Smooth muscle cell (in vitro differentiated cells): ENCODE measurements around the gene GCDH. TPM values are rescaled to one million over a fixed set of nuclear protein-coding genes. Genes with fewer than 3 reads are reported as not detected.

Experiments
- DNase-seq: peaks from one replicate; lab custom pipeline; 2025; ENCODE audit not compliant: unreplicated experiment; lab: John Stamatoyannopoulos, UW
- H2AFZ ChIP-seq: fragments of 200-600 bp; sonication (generic); 2 replicates; pipeline ENCODE4 v1.6.0; 2016; ENCODE audit warnings: antibody characterized with exemption, low read depth, mild to moderate bottlenecking
- H3F3A ChIP-seq: fragments of 200-600 bp; sonication (generic); 2 replicates; pipeline ENCODE4 v1.6.0; 2017; ENCODE audit warnings: antibody characterized with exemption, low read depth
- H3K27ac ChIP-seq: fragments of 200-600 bp; sonication (generic); 2 replicates; pipeline ENCODE4 v1.5.1; 2016; ENCODE audit warnings: low read depth, mild to moderate bottlenecking
- H3K27me3 ChIP-seq: fragments of 200-600 bp; sonication (generic); 2 replicates; pipeline ENCODE4 v1.6.1; 2016; ENCODE audit warnings: low read depth, mild to moderate bottlenecking
- H3K36me3 ChIP-seq: fragments of 200-600 bp; sonication (generic); 2 replicates; pipeline ENCODE4 v1.5.1; 2016; ENCODE audit warnings: low read depth
- H3K4me1 ChIP-seq: fragments of 200-600 bp; sonication (generic); 2 replicates; pipeline ENCODE4 v1.5.1; 2016; ENCODE audit warnings: low read depth
- H3K4me2 ChIP-seq: fragments of 200-600 bp; sonication (generic); 2 replicates; pipeline ENCODE4 v1.6.0; 2016; ENCODE audit warnings: mild to moderate bottlenecking
- H3K4me3 ChIP-seq: fragments of 200-600 bp; sonication (generic); 2 replicates; pipeline ENCODE4 v1.5.1; 2016; ENCODE audit warnings: mild to moderate bottlenecking
- H3K79me2 ChIP-seq: fragments of 200-600 bp; sonication (generic); 2 replicates; pipeline ENCODE4 v1.6.0; 2016; ENCODE audit warnings: low read depth, mild to moderate bottlenecking
- H3K9ac ChIP-seq: fragments of 200-600 bp; sonication (generic); 2 replicates; pipeline ENCODE4 v1.6.0; 2016; ENCODE audit warnings: low read depth
- H3K9me3 ChIP-seq: fragments of 200-600 bp; sonication (generic); replicated peaks from 2 replicates; pipeline ENCODE4 v1.5.1; 2016; ENCODE audit warnings: low read depth
- H4K20me1 ChIP-seq: fragments of 200-600 bp; sonication (generic); 2 replicates; pipeline ENCODE4 v1.6.0; 2016; ENCODE audit warnings: low read depth
- CTCF ChIP-seq: fragments of 200-600 bp; sonication (generic); IDR thresholded peaks from 2 replicates; pipeline ENCODE4 v1.5.1; 2017; ENCODE audit warnings: borderline replicate concordance, mild to moderate bottlenecking, antibody characterized with exemption; ENCODE audit not compliant: insufficient read depth, poor library complexity, severe bottlenecking
- WGBS: methylation state at CpG from one replicate; pipeline ENCODE4 v1.1.7; 2016; ENCODE audit warnings: low lambda C conversion rate; 5-methylcytosine and 5-hydroxymethylcytosine counted together
- polyA plus RNA-seq: library from polyadenylated mRNA; unstranded; fragments of >200 nt; fragmentation: Nextera tagmentation; extraction: Ambion mirVana; gene quantifications from 2 replicates; pipeline ENCODE4 v1.2.1, GENCODE V29; 2016
- total RNA-seq: library from RNA; depleted of rRNA; stranded (reverse); fragments of >200 nt; gene quantifications from 2 replicates; pipeline ENCODE4 v1.2.3, GENCODE V29; 2014

GCDH gene
- total and polyA plus RNA-seq, 2 experiments from 2014 or later: 9.7 to 15.3 TPM

DNA sequence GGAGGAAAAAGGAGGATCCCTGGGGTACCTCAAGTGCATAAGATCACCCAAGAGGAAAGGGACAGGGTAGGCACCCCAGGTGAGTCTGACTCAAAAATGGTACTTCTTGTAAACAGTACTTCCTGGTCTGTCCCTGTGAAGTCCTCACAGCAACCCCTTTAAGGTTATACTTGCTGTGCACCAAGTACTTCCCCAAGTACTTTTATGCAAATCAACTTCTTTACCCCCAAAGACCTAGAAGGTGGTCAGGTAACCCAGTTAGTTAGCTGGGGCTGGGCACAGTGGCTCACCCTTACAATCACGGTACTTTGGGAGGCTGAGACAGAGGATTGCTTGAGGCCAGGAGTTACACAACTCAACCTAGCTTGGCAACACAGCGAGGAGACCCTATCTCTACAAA lies 49.9 kb downstream of the GCDH start:
- H3K36me3 ChIP-seq: no peaks in the 10 kb centered on the region
- H3K9me3 ChIP-seq: no peaks in the 10 kb centered on the region
- H3K4me3 ChIP-seq: peak overlapping the region; percentile 84
- peaks cover 68% of the 10 kb centered on the region for H4K20me1 ChIP-seq
- no peaks in the 10 kb centered on the region for H3K27me3 ChIP-seq
- peaks cover 51% of the 10 kb centered on the region for H3F3A ChIP-seq
- peak overlapping the region; percentile 74 for H3K27ac ChIP-seq
- H2AFZ ChIP-seq: no peak overlapping the region
- H3K4me1 ChIP-seq: peaks cover 24% of the 10 kb centered on the region
- 92% methylated on average over 2 of the region's 2 CpGs for WGBS
- TF ChIP-seq CTCF: no peak
- H3K79me2 ChIP-seq: peaks cover 39% of the 10 kb centered on the region
- no peak for DNase-seq
- peak overlapping the region; percentile 95 for H3K9ac ChIP-seq
- H3K4me2 ChIP-seq: peak overlapping the region; percentile 96

DNA sequence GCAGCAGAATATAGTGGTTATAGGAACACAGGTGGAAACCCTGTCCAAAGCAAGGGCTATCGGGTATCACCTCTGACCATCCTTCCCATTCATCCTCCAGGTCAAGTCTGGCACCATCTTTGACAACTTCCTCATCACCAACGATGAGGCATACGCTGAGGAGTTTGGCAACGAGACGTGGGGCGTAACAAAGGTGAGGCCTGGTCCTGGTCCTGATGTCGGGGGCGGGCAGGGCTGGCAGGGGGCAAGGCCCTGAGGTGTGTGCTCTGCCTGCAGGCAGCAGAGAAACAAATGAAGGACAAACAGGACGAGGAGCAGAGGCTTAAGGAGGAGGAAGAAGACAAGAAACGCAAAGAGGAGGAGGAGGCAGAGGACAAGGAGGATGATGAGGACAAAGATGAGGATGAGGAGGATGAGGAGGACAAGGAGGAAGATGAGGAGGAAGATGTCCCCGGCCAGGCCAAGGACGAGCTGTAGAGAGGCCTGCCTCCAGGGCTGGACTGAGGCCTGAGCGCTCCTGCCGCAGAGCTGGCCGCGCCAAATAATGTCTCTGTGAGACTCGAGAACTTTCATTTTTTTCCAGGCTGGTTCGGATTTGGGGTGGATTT lies 52.6 kb downstream of the GCDH start:
- no peak overlapping the region for H3K4me2 ChIP-seq
- H3K36me3 ChIP-seq: no peaks in the 10 kb centered on the region
- no peaks in the 10 kb centered on the region for H3K9me3 ChIP-seq
- no peak overlapping the region for H3K9ac ChIP-seq
- no peak overlapping the region for H3K4me3 ChIP-seq
- no peaks in the 10 kb centered on the region for H3K27me3 ChIP-seq
- peaks cover 83% of the 10 kb centered on the region for H4K20me1 ChIP-seq
- no peak for TF ChIP-seq CTCF
- peak overlapping the region; percentile 62 for H3K27ac ChIP-seq
- peaks cover 51% of the 10 kb centered on the region for H3F3A ChIP-seq
- peaks cover 63% of the 10 kb centered on the region for H3K79me2 ChIP-seq
- DNase-seq: no peak
- peaks cover 29% of the 10 kb centered on the region for H3K4me1 ChIP-seq
- H2AFZ ChIP-seq: no peak overlapping the region
- 95% methylated on average over 18 of the region's 18 CpGs for WGBS

DNA sequence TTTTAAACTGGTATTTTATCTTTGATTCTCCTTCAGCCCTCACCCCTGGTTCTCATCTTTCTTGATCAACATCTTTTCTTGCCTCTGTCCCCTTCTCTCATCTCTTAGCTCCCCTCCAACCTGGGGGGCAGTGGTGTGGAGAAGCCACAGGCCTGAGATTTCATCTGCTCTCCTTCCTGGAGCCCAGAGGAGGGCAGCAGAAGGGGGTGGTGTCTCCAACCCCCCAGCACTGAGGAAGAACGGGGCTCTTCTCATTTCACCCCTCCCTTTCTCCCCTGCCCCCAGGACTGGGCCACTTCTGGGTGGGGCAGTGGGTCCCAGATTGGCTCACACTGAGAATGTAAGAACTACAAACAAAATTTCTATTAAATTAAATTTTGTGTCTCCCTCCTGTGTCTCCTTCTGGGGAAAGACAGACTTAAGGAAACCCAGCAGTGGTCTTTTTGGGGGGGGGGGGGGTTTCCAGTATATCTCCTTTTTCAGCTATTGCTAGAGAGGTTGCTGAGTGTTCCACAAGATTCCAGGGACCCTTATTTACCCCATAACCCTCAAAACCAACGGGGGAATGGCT lies 53.2 kb downstream of the GCDH start:
- H3K4me3 ChIP-seq: no peak overlapping the region
- no peak overlapping the region for H3K9ac ChIP-seq
- no peak for TF ChIP-seq CTCF
- peaks cover 45% of the 10 kb centered on the region for H3F3A ChIP-seq
- H3K27ac ChIP-seq: peak overlapping the region; percentile 97
- H3K9me3 ChIP-seq: no peaks in the 10 kb centered on the region
- H2AFZ ChIP-seq: no peak overlapping the region
- peaks cover 57% of the 10 kb centered on the region for H3K79me2 ChIP-seq
- H4K20me1 ChIP-seq: peaks cover 77% of the 10 kb centered on the region
- H3K4me2 ChIP-seq: no peak overlapping the region
- no peaks in the 10 kb centered on the region for H3K27me3 ChIP-seq
- no peaks in the 10 kb centered on the region for H3K36me3 ChIP-seq
- no peak for DNase-seq
- 90% methylated on average over 2 of the region's 2 CpGs for WGBS
- H3K4me1 ChIP-seq: peaks cover 29% of the 10 kb centered on the region
